ENCODE results near the gene ZBTB32.

- TF ChIP-seq, protein P1, sequence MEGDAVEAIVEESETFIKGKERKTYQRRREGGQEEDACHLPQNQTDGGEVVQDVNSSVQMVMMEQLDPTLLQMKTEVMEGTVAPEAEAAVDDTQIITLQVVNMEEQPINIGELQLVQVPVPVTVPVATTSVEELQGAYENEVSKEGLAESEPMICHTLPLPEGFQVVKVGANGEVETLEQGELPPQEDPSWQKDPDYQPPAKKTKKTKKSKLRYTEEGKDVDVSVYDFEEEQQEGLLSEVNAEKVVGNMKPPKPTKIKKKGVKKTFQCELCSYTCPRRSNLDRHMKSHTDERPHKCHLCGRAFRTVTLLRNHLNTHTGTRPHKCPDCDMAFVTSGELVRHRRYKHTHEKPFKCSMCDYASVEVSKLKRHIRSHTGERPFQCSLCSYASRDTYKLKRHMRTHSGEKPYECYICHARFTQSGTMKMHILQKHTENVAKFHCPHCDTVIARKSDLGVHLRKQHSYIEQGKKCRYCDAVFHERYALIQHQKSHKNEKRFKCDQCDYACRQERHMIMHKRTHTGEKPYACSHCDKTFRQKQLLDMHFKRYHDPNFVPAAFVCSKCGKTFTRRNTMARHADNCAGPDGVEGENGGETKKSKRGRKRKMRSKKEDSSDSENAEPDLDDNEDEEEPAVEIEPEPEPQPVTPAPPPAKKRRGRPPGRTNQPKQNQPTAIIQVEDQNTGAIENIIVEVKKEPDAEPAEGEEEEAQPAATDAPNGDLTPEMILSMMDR (IDR thresholded peaks at IDR 0.05), result no peak
- TF ChIP-seq POLR2A (IDR thresholded peaks at IDR 0.05), result no peak
These were observed 12.3 kb upstream of the ZBTB32 start for GRCh38 chr19:35692010-35692409.

Measured in uterus (tissue), 2 donors.